ENCODE results near the gene FAM107B.

DNA sequence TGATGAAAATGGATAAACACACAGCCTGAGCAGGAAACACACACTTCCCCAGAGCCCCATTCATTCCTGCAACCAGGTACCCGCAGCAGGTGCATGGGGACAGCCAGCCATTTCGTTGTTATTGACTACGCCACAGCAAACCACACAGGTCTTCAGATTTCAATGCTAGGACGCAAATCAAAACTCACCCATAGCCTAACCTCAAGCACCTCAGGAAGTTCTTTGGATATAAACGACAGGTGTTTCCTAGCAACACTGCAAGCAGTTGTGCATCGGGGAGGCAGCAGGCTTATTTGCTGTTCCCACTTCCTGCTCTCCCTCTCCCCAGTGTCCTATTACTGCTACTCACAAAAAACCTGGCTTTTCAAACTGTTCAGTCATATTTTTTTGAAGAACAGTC lies 267.5 kb downstream of the FAM107B start:
- TF ChIP-seq CTCF (IDR thresholded peaks at IDR 0.05) (no peak), POLR2A (IDR thresholded peaks at IDR 0.05) (no peak)
